HepG2 (cell line): ENCODE measurements around the gene LTV1. TPM values are rescaled to one million over a fixed set of nuclear protein-coding genes. Genes with fewer than 3 reads are reported as not detected.

Experiments used
- CERS6 ChIP-seq: sonication (generic); formaldehyde crosslinking; IDR thresholded peaks from 2 replicates; pipeline ENCODE4 v1.5.0; 2020; ENCODE audit warnings: missing genetic modification reagents
- E2F5 ChIP-seq: sonication (generic); formaldehyde crosslinking; conservative IDR thresholded peaks from 2 replicates; pipeline ENCODE4 v1.4.0; 2020; ENCODE audit warnings: missing genetic modification reagents
- FOXA3 ChIP-seq: IDR thresholded peaks from 2 replicates; pipeline ENCODE4 v1.6.1; 2016; ENCODE audit warnings: missing genetic modification reagents, missing compliant biosample characterization
- KLF9 ChIP-seq: IDR thresholded peaks from 2 replicates; pipeline ENCODE4 v1.6.1; 2016; ENCODE audit warnings: low read depth
- LCORL ChIP-seq, 2 experiments: fragments of 450-650 bp in 1 of 2; sonication (generic) in 1 of 2; formaldehyde crosslinking in 1 of 2; IDR thresholded peaks; 2 replicates each; pipeline versions ENCODE4 v1.5.0 to v1.6.1; 2017 to 2020; ENCODE audit warnings: antibody characterized with exemption in 1 of 2, missing genetic modification reagents in 1 of 2
- MIXL1 ChIP-seq: IDR thresholded peaks from 2 replicates; pipeline ENCODE4 v1.6.1; 2016
- PRPF4 ChIP-seq: fragments of 200-400 bp; formaldehyde crosslinking; IDR thresholded peaks from 2 replicates; pipeline ENCODE4 v1.6.1; 2016; ENCODE audit warnings: low read length, low read depth; ENCODE audit not compliant: poor library complexity, severe bottlenecking
- SMAD3 ChIP-seq: sonication (generic); formaldehyde crosslinking; IDR thresholded peaks from 2 replicates; pipeline ENCODE4 v1.4.0; 2020; ENCODE audit warnings: missing genetic modification reagents
- SMAD9 ChIP-seq: sonication (generic); formaldehyde crosslinking; IDR thresholded peaks from 2 replicates; pipeline ENCODE4 v1.5.1; 2020; ENCODE audit warnings: mild to moderate bottlenecking, missing genetic modification reagents
- THAP9 ChIP-seq: sonication (generic); formaldehyde crosslinking; IDR thresholded peaks from 2 replicates; pipeline ENCODE4; 2020; ENCODE audit warnings: missing genetic modification reagents, mild to moderate bottlenecking, borderline replicate concordance
- ZFYVE20 ChIP-seq: sonication (generic); formaldehyde crosslinking; IDR thresholded peaks from 2 replicates; pipeline ENCODE4 v1.8.0; 2023; ENCODE audit warnings: low read depth, mild to moderate bottlenecking, moderate library complexity, missing genetic modification reagents, borderline replicate concordance
- ZNF333 ChIP-seq: sonication (generic); formaldehyde crosslinking; IDR thresholded peaks from 2 replicates; pipeline ENCODE4 v1.4.0; 2020; ENCODE audit warnings: mild to moderate bottlenecking, missing genetic modification reagents, borderline replicate concordance
- ZNF530 ChIP-seq: sonication (generic); formaldehyde crosslinking; IDR thresholded peaks from 2 replicates; pipeline ENCODE4 v1.5.0; 2020; ENCODE audit warnings: low read depth, mild to moderate bottlenecking, missing genetic modification reagents
- ZNF567 ChIP-seq: sonication (generic); formaldehyde crosslinking; IDR thresholded peaks from 2 replicates; pipeline ENCODE4 v1.8.1; 2023; ENCODE audit warnings: mild to moderate bottlenecking, missing genetic modification reagents, borderline replicate concordance
- ZNF775 ChIP-seq: sonication (generic); formaldehyde crosslinking; IDR thresholded peaks from 2 replicates; pipeline ENCODE4 v1.4.0; 2020; ENCODE audit warnings: missing genetic modification reagents, mild to moderate bottlenecking, moderate library complexity, borderline replicate concordance
- ZZZ3 ChIP-seq: sonication (generic); formaldehyde crosslinking; IDR thresholded peaks from 2 replicates; pipeline ENCODE4 v1.4.0; 2020; ENCODE audit warnings: missing genetic modification reagents, mild to moderate bottlenecking, borderline replicate concordance
- polyA plus RNA-seq, 8 experiments: library from polyadenylated mRNA; depleted of rRNA in 3 of 8; stranded (reverse) in 7 of 8; unstranded in 1 of 8; fragments of >200 nt; fragmentation: Illumina TruSeq in 4 of 8; extraction: Trizol in 4 of 8; gene quantifications; 2 replicates each; pipeline versions ENCODE4 v1.2.1 to v1.2.3, GENCODE V29; 2011 to 2016; ENCODE audit warnings: low read depth in 4 of 8, missing spikeins in 1 of 8, mixed read lengths in 1 of 8; ENCODE audit not compliant: insufficient read depth in 1 of 8
- total RNA-seq, 5 experiments: library from RNA; depleted of rRNA; stranded (reverse); fragments of >200 nt; fragmentation: Illumina TruSeq; extraction: Trizol; gene quantifications; 2 replicates each; pipeline ENCODE4 v1.2.3, GENCODE V29; 2016; ENCODE audit warnings: low read depth in 1 of 5
- TF ChIP-seq, protein P1 (sequence below): sonication (generic); formaldehyde crosslinking; IDR thresholded peaks from 2 replicates; pipeline ENCODE4 v1.5.1; 2020; ENCODE audit warnings: mild to moderate bottlenecking, missing genetic modification reagents, borderline replicate concordance

LTV1 gene
- total and polyA plus RNA-seq, 2 of the 13 experiments (the other 11 are each of a cell fraction or from before 2014, with no cell fraction given), result 21.1 to 85.8 TPM

- TF ChIP-seq CERS6 (peak; percentile 96), ZZZ3 (CRISPR knock-in tag) (peak; percentile 100), ZFYVE20 (CRISPR knock-in tag) (peak; percentile 91; the same call in 1 of the 2 replicates), SMAD9 (CRISPR knock-in tag) (peak; percentile 66), PRPF4 (no peak), E2F5 (peak; percentile 89), ZNF775 (CRISPR knock-in tag) (peak; percentile 58; the same call in 1 of the 2 replicates), KLF9 (CRISPR knock-in tag) (peak; percentile 92), ZNF333 (peak; percentile 99; the same call in 1 of the 2 replicates), ZNF567 (CRISPR knock-in tag) (peak; percentile 84; the same call in 1 of the 2 replicates), ZNF530 (CRISPR knock-in tag) (0 out of 2 replicates have a peak, but pooled peaks have one; percentile 28), SMAD3 (peak; percentile 98), LCORL (IDR thresholded peaks at IDR 0.05) (peak; percentile 87), LCORL (CRISPR knock-in tag; IDR thresholded peaks at IDR 0.05) (peak; percentile 95), THAP9 (CRISPR knock-in tag) (peak; percentile 97), FOXA3 (CRISPR knock-in tag) (peak; percentile 85), MIXL1 (peak; percentile 72; the same call in 1 of the 2 replicates)
- TF ChIP-seq, protein P1, sequence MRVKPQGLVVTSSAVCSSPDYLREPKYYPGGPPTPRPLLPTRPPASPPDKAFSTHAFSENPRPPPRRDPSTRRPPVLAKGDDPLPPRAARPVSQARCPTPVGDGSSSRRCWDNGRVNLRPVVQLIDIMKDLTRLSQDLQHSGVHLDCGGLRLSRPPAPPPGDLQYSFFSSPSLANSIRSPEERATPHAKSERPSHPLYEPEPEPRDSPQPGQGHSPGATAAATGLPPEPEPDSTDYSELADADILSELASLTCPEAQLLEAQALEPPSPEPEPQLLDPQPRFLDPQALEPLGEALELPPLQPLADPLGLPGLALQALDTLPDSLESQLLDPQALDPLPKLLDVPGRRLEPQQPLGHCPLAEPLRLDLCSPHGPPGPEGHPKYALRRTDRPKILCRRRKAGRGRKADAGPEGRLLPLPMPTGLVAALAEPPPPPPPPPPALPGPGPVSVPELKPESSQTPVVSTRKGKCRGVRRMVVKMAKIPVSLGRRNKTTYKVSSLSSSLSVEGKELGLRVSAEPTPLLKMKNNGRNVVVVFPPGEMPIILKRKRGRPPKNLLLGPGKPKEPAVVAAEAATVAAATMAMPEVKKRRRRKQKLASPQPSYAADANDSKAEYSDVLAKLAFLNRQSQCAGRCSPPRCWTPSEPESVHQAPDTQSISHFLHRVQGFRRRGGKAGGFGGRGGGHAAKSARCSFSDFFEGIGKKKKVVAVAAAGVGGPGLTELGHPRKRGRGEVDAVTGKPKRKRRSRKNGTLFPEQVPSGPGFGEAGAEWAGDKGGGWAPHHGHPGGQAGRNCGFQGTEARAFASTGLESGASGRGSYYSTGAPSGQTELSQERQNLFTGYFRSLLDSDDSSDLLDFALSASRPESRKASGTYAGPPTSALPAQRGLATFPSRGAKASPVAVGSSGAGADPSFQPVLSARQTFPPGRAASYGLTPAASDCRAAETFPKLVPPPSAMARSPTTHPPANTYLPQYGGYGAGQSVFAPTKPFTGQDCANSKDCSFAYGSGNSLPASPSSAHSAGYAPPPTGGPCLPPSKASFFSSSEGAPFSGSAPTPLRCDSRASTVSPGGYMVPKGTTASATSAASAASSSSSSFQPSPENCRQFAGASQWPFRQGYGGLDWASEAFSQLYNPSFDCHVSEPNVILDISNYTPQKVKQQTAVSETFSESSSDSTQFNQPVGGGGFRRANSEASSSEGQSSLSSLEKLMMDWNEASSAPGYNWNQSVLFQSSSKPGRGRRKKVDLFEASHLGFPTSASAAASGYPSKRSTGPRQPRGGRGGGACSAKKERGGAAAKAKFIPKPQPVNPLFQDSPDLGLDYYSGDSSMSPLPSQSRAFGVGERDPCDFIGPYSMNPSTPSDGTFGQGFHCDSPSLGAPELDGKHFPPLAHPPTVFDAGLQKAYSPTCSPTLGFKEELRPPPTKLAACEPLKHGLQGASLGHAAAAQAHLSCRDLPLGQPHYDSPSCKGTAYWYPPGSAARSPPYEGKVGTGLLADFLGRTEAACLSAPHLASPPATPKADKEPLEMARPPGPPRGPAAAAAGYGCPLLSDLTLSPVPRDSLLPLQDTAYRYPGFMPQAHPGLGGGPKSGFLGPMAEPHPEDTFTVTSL (CRISPR knock-in tag), result peak; percentile 76
These were observed at the start of gene LTV1 (continued) for GRCh38 chr6:143842902-143843676.
